ENCODE results near the gene VSTM2B. TPM values are rescaled to one million over a fixed set of nuclear protein-coding genes. Genes with fewer than 3 reads are reported as not detected.

Gene VSTM2B
- polyA plus RNA-seq, 1 of the 3 experiments (the other 2 are of a cell fraction): not detected

DNA sequence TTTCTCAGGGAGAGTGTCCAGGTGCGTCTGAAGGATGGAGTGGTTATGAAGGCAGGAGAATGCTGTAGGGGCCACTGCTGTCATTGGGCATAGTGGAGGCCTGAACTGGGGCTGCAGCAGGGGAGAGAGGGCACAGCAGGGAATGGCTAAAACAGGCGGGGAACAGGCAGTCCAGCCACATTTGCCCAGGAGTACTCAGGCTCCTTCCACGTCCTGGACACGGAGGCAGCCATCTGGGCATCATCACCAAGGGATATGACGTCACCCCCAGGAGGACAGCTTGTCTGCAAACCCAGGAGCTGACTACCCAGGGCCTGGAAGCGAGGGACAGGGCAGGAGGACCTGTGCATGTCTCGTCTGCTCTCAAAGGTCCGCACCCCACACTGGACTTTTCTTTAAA, 22.2 kb downstream of the VSTM2B start:
- no peak overlapping the region for H3K27ac ChIP-seq (ENCODE audit: low read depth in 2 of 2, low read length in 1 of 2)
- H3K9ac ChIP-seq: no peak overlapping the region
- DNase-seq: peak; percentile 52
- no peak overlapping the region for H3K4me3 ChIP-seq (ENCODE audit: low read depth in 2 of 2, low read length in 1 of 2)
- H4K20me1 ChIP-seq (ENCODE audit: insufficient read depth): no peaks in the 10 kb centered on the region
- no peaks in the 10 kb centered on the region for H3K36me3 ChIP-seq (replicated peaks in 1 of 2; ENCODE audit: control insufficient read depth in 1 of 2, insufficient read depth in 2 of 2, low read length in 1 of 2)
- no peak overlapping the region for H3K4me2 ChIP-seq
- TF ChIP-seq EP300 (IDR thresholded peaks at IDR 0.05; ENCODE audit: borderline replicate concordance in 1 of 2, low read depth in 1 of 2, low read length in 1 of 2): no peak
- no peak for TF ChIP-seq TEAD4 (IDR thresholded peaks at IDR 0.05; ENCODE audit: borderline replicate concordance, insufficient read depth)
- TF ChIP-seq CHD2 (IDR thresholded peaks at IDR 0.05; ENCODE audit: low read length, partially characterized antibody): no peak
- TF ChIP-seq, protein P1, sequence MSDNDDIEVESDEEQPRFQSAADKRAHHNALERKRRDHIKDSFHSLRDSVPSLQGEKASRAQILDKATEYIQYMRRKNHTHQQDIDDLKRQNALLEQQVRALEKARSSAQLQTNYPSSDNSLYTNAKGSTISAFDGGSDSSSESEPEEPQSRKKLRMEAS (IDR thresholded peaks at IDR 0.05; ENCODE audit: low read depth): no peak
- no peaks in the 10 kb centered on the region for H3F3A ChIP-seq (replicated peaks; ENCODE audit: insufficient read depth)
- ChIA-PET CTCF (no interaction called here), POLR2A (no interaction called here)
- H3K9me3 ChIP-seq: no peaks in the 10 kb centered on the region
- H3K79me2 ChIP-seq (ENCODE audit: insufficient read depth): no peaks in the 10 kb centered on the region
- H3K9me2 ChIP-seq: no peaks in the 10 kb centered on the region
- H3K27me3 ChIP-seq (ENCODE audit: insufficient read depth): no peaks in the 10 kb centered on the region
- H3K4me1 ChIP-seq (ENCODE audit: control insufficient read depth in 1 of 2, insufficient read depth in 2 of 2, low read depth in 1 of 2, low read length in 1 of 2): no peaks in the 10 kb centered on the region
- 44% methylated on average over 6 of the region's 8 CpGs for WGBS (ENCODE audit: low lambda C conversion rate)
- H2AFZ ChIP-seq (ENCODE audit: low read depth): no peak overlapping the region

DNA sequence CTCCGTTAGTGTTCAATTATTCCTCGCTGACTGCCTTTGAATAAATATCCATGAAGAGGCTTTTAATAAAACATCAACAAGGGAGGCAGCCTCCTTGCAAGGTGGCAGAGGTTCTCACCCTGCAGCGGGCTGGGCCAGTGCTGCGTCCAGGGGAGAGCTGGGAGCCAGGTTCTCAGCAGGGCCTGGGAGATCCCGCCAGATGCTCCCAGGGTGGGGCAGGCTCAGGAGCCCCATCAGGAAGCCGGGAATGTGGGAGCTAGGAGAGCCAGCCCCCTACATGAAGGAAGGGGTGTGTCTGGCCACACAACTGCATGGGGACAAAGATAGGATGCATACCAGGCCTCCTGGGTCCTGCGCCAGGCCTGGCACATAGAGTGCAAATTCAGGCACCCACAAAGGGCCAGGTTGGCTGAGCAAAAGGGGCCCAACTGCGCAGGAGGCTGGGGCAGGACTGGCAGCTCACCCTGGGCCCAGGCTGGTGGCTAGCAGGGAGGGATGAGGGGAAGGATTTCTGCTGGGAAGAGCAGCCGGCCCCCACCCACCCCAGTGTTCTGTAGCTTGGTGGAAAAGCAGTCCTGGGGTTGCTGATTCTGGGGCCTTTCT, 22.8 kb downstream of the VSTM2B start:
- no peak overlapping the region for H3K9ac ChIP-seq
- ChIA-PET CTCF (no interaction called here), POLR2A (no interaction called here)
- H3K9me2 ChIP-seq: no peaks in the 10 kb centered on the region
- TF ChIP-seq, protein P2, sequence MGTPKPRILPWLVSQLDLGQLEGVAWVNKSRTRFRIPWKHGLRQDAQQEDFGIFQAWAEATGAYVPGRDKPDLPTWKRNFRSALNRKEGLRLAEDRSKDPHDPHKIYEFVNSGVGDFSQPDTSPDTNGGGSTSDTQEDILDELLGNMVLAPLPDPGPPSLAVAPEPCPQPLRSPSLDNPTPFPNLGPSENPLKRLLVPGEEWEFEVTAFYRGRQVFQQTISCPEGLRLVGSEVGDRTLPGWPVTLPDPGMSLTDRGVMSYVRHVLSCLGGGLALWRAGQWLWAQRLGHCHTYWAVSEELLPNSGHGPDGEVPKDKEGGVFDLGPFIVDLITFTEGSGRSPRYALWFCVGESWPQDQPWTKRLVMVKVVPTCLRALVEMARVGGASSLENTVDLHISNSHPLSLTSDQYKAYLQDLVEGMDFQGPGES (IDR thresholded peaks at IDR 0.05; ENCODE audit: low read depth, low read length): no peak
- TF ChIP-seq, protein P3, sequence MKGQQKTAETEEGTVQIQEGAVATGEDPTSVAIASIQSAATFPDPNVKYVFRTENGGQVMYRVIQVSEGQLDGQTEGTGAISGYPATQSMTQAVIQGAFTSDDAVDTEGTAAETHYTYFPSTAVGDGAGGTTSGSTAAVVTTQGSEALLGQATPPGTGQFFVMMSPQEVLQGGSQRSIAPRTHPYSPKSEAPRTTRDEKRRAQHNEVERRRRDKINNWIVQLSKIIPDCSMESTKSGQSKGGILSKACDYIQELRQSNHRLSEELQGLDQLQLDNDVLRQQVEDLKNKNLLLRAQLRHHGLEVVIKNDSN (IDR thresholded peaks at IDR 0.05; ENCODE audit: borderline replicate concordance, low read depth): no peak
- no peak for TF ChIP-seq YY1 (IDR thresholded peaks at IDR 0.05; ENCODE audit: low read depth)
- no peak for TF ChIP-seq GABPA (IDR thresholded peaks at IDR 0.05; ENCODE audit: low read depth)
- no peak for TF ChIP-seq FOXJ3 (CRISPR knock-in tag; IDR thresholded peaks at IDR 0.05)
- TF ChIP-seq, protein P4, sequence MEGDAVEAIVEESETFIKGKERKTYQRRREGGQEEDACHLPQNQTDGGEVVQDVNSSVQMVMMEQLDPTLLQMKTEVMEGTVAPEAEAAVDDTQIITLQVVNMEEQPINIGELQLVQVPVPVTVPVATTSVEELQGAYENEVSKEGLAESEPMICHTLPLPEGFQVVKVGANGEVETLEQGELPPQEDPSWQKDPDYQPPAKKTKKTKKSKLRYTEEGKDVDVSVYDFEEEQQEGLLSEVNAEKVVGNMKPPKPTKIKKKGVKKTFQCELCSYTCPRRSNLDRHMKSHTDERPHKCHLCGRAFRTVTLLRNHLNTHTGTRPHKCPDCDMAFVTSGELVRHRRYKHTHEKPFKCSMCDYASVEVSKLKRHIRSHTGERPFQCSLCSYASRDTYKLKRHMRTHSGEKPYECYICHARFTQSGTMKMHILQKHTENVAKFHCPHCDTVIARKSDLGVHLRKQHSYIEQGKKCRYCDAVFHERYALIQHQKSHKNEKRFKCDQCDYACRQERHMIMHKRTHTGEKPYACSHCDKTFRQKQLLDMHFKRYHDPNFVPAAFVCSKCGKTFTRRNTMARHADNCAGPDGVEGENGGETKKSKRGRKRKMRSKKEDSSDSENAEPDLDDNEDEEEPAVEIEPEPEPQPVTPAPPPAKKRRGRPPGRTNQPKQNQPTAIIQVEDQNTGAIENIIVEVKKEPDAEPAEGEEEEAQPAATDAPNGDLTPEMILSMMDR (IDR thresholded peaks at IDR 0.05): no peak
- TF ChIP-seq, protein P5, sequence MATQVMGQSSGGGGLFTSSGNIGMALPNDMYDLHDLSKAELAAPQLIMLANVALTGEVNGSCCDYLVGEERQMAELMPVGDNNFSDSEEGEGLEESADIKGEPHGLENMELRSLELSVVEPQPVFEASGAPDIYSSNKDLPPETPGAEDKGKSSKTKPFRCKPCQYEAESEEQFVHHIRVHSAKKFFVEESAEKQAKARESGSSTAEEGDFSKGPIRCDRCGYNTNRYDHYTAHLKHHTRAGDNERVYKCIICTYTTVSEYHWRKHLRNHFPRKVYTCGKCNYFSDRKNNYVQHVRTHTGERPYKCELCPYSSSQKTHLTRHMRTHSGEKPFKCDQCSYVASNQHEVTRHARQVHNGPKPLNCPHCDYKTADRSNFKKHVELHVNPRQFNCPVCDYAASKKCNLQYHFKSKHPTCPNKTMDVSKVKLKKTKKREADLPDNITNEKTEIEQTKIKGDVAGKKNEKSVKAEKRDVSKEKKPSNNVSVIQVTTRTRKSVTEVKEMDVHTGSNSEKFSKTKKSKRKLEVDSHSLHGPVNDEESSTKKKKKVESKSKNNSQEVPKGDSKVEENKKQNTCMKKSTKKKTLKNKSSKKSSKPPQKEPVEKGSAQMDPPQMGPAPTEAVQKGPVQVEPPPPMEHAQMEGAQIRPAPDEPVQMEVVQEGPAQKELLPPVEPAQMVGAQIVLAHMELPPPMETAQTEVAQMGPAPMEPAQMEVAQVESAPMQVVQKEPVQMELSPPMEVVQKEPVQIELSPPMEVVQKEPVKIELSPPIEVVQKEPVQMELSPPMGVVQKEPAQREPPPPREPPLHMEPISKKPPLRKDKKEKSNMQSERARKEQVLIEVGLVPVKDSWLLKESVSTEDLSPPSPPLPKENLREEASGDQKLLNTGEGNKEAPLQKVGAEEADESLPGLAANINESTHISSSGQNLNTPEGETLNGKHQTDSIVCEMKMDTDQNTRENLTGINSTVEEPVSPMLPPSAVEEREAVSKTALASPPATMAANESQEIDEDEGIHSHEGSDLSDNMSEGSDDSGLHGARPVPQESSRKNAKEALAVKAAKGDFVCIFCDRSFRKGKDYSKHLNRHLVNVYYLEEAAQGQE (IDR thresholded peaks at IDR 0.05; ENCODE audit: low read depth, low read length): no peak
- TF ChIP-seq RXRA (IDR thresholded peaks at IDR 0.05; ENCODE audit: borderline replicate concordance, low read depth): no peak
- TF ChIP-seq SMC3 (IDR thresholded peaks at IDR 0.05; ENCODE audit: low read depth, low read length): no peak
- TF ChIP-seq FOSL2 (IDR thresholded peaks at IDR 0.05; ENCODE audit: borderline replicate concordance, low read depth): no peak
- TF ChIP-seq ELF1 (IDR thresholded peaks at IDR 0.05): no peak
- TF ChIP-seq FOXM1 (IDR thresholded peaks at IDR 0.05; ENCODE audit: low read depth): no peak
- H2AFZ ChIP-seq (ENCODE audit: low read depth): no peak overlapping the region
- no peak overlapping the region for H3K27ac ChIP-seq (ENCODE audit: low read depth in 2 of 2, low read length in 1 of 2)
- H3K9me3 ChIP-seq: no peaks in the 10 kb centered on the region
- no peaks in the 10 kb centered on the region for H3K4me1 ChIP-seq (ENCODE audit: control insufficient read depth in 1 of 2, insufficient read depth in 2 of 2, low read depth in 1 of 2, low read length in 1 of 2)
- no peak overlapping the region for H3K4me3 ChIP-seq (ENCODE audit: low read depth in 2 of 2, low read length in 1 of 2)
- no peaks in the 10 kb centered on the region for H3K27me3 ChIP-seq (ENCODE audit: insufficient read depth)
- WGBS (ENCODE audit: low lambda C conversion rate): 36% methylated on average over 6 of the region's 9 CpGs
- H3K4me2 ChIP-seq: no peak overlapping the region
- no peak for DNase-seq
- no peaks in the 10 kb centered on the region for H3K79me2 ChIP-seq (ENCODE audit: insufficient read depth)
- no peaks in the 10 kb centered on the region for H4K20me1 ChIP-seq (ENCODE audit: insufficient read depth)
- no peaks in the 10 kb centered on the region for H3K36me3 ChIP-seq (replicated peaks in 1 of 2; ENCODE audit: control insufficient read depth in 1 of 2, insufficient read depth in 2 of 2, low read length in 1 of 2)
- no peaks in the 10 kb centered on the region for H3F3A ChIP-seq (replicated peaks; ENCODE audit: insufficient read depth)
